ENCODE results near the gene PLIN5.

PLIN5 gene

DNA sequence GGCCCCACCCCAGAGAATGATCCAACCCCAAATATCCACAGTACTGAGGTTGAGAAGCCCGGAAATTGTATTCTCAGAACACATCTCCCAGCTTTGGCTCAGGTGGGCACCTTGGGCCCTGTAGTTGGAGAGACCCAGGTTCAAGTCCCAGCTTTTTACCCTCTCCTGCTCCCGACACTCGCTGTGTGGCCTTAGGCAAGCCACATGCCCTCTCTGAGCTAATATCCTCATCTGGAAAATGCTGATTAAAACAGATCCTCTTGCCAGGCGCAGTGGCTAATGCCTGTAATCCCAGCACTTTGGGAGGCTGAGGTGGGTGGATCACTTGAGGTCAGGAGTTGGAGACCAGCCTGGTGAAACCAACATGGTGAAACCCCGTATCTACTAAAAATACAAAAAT is 19.3 kb downstream of the PLIN5 start:
- ChIA-PET POLR2A (no interaction called here), CTCF (interaction anchor here (1.1 kb wide), 1 partner anchor 10 kb away, joined by 3 read pairs; no protein-coding TSS in a partner anchor)
- TF ChIP-seq SP1 (IDR thresholded peaks at IDR 0.05) (no peak), CTBP1 (IDR thresholded peaks at IDR 0.05; ENCODE audit: borderline replicate concordance) (no peak), ELF4 (IDR thresholded peaks at IDR 0.05) (no peak), FOXM1 (IDR thresholded peaks at IDR 0.05; ENCODE audit: borderline replicate concordance) (no peak), FOXA1 (IDR thresholded peaks at IDR 0.05) (no peak), ARNT (IDR thresholded peaks at IDR 0.05) (no peak), L3MBTL2 (conservative IDR thresholded peaks at IDR 0.05) (no peak), LEF1 (IDR thresholded peaks at IDR 0.05; ENCODE audit: borderline replicate concordance) (no peak)
- TF ChIP-seq, protein P1, sequence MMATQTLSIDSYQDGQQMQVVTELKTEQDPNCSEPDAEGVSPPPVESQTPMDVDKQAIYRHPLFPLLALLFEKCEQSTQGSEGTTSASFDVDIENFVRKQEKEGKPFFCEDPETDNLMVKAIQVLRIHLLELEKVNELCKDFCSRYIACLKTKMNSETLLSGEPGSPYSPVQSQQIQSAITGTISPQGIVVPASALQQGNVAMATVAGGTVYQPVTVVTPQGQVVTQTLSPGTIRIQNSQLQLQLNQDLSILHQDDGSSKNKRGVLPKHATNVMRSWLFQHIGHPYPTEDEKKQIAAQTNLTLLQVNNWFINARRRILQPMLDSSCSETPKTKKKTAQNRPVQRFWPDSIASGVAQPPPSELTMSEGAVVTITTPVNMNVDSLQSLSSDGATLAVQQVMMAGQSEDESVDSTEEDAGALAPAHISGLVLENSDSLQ (IDR thresholded peaks at IDR 0.05), result no peak
- no peak for DNase-seq (ENCODE audit: extremely low spot score)

DNA sequence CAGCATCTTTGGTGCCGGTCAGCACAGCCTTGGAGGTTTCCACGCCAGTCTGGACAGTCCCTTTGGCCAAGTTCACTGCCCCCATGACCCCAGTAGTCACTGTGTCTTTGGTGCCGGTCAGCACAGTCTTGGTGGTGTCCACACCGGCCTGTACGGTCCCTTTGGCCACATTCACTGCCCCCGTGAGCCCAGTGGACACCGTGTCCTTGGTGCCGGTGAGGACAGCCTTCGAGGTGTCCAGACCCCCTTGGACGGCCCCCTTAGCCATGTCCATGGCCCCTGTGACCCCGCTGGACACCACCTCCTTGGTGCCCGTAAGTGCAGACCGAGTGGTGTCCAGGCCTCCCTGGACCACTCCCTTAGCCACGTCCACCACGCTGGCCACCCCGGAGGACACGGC is 21.8 kb downstream of the PLIN5 start:
- ChIA-PET CTCF (no interaction called here), POLR2A (no interaction called here)
- DNase-seq (ENCODE audit: extremely low spot score), result no peak
- TF ChIP-seq LEF1 (IDR thresholded peaks at IDR 0.05; ENCODE audit: borderline replicate concordance) (no peak), NFRKB (IDR thresholded peaks at IDR 0.05) (no peak), BHLHE40 (IDR thresholded peaks at IDR 0.05; ENCODE audit: borderline replicate concordance) (no peak), FOXA1 (IDR thresholded peaks at IDR 0.05) (no peak), FOXM1 (IDR thresholded peaks at IDR 0.05; ENCODE audit: borderline replicate concordance) (no peak), ARNT (IDR thresholded peaks at IDR 0.05) (no peak), SP1 (IDR thresholded peaks at IDR 0.05) (no peak), ELF4 (IDR thresholded peaks at IDR 0.05) (no peak), ZNF384 (IDR thresholded peaks at IDR 0.05) (no peak), SUZ12 (IDR thresholded peaks at IDR 0.05) (no peak), L3MBTL2 (conservative IDR thresholded peaks at IDR 0.05) (no peak), TARDBP (IDR thresholded peaks at IDR 0.05) (no peak), HDGF (IDR thresholded peaks at IDR 0.05; ENCODE audit: borderline replicate concordance) (no peak), FOXK2 (IDR thresholded peaks at IDR 0.05) (no peak)
- TF ChIP-seq, protein P1 (IDR thresholded peaks at IDR 0.05), result no peak

DNA sequence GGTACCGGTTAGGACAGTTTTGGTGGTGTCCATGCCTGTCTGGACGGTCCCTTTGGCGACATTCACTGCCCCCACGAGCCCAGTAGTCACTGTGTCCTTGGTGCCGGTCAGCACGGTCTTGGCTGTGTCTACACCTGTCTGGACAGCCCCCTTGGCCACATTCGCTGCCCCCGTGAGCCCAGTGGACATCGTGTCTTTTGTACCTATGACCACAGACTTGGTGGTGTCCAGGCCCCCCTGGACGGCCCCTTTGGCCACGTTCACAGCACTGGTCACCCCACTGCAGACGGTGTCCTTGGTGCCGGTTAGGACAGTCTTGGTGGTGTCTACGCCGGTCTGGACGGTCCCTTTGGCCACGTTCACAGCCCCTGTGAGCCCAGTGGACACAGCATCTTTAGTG is 23.0 kb downstream of the PLIN5 start:
- POLR2A ChIA-PET, result no interaction called here
- CTCF ChIA-PET, result no interaction called here
- TF ChIP-seq LEF1 (IDR thresholded peaks at IDR 0.05; ENCODE audit: borderline replicate concordance), result no peak
- TF ChIP-seq FOXM1 (IDR thresholded peaks at IDR 0.05; ENCODE audit: borderline replicate concordance), result no peak
- DNase-seq (ENCODE audit: extremely low spot score), result no peak

DNA sequence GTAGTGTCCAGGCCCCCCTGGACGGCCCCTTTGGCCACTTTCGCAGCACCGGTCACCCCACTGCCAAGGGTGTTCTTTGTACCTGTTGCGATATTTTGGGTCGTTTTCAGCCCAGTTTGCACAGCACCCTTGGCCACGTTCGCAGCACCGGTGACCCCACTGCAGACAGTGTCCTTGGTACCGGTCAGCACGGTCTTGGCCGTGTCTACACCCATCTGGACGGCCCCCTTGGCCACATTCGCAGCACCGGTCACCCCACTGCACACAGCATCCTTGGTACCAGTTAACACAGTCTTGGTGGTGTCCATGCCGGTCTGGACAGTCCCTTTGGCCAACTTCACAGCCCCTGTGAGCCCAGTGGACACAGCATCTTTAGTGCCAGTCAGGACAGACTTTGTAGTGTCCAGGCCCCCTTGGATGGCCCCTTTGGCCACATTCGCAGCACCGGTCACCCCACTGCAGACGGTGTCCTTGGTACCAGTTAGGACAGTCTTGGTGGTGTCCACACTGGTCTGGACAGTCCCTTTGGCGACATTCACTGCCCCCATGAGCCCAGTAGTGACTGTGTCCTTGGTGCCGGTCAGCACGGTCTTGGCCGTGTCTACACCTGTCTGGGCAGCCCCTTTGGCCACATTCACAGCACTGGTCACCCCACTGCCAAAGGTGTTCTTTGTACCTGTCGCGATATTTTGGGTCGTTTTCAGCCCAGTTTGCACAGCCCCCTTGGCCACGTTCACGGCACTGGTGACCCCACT is 23.5 kb downstream of the PLIN5 start:
- POLR2A ChIA-PET, result no interaction called here
- DNase-seq (ENCODE audit: extremely low spot score), result no peak
- TF ChIP-seq TARDBP (IDR thresholded peaks at IDR 0.05) (no peak), ARNT (IDR thresholded peaks at IDR 0.05) (no peak), FOXK2 (IDR thresholded peaks at IDR 0.05) (no peak), SUZ12 (IDR thresholded peaks at IDR 0.05) (no peak), ELF4 (IDR thresholded peaks at IDR 0.05) (no peak), SP1 (IDR thresholded peaks at IDR 0.05) (no peak), FOXM1 (IDR thresholded peaks at IDR 0.05; ENCODE audit: borderline replicate concordance) (no peak), FOXA1 (IDR thresholded peaks at IDR 0.05) (no peak), L3MBTL2 (conservative IDR thresholded peaks at IDR 0.05) (no peak), LEF1 (IDR thresholded peaks at IDR 0.05; ENCODE audit: borderline replicate concordance) (no peak), NFRKB (IDR thresholded peaks at IDR 0.05) (no peak)
- CTCF ChIA-PET, result no interaction called here

DNA sequence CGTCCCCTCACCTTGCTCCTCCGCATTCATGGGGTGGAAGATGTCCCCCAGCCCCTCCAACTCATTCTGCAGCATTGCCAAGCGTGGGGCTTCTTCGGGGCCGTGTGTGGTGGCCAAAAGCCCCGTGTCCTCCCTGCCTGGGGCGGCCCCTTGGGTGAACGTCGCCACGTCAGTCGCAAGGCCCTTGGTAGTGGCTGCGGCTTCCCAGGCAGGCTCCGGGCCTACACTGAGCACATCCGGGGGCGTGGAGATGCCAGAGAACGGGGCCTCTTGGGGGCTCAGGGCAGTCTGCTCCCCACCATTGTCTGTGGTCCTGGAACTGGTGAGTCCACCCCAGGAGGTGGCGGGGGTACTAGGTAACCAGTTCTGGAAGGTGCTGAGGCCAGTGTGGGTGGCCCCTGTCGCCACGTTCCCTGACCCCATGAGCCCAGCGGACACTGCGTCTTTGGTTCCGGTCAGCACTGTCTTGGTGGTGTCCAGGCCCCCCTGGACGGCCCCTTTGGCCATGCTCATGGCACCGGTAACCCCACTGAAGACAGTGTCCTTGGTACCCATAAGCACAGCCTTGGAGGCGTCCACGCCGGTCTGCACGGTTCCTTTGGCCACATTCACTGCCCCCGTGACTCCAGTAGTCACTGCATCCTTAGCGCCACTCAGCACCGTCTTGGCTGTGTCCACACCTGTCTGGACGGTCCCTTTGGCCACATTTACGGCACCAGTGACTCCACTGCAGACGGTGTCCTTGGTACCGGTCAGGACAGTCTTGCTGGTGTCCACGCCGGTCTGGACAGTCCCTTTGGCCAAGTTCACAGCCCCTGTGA is 24.4 kb downstream of the PLIN5 start:
- CTCF ChIA-PET, result interaction anchor here (2.3 kb wide), 1 partner anchor 13 kb away, joined by 6 read pairs; no protein-coding TSS in a partner anchor

DNA sequence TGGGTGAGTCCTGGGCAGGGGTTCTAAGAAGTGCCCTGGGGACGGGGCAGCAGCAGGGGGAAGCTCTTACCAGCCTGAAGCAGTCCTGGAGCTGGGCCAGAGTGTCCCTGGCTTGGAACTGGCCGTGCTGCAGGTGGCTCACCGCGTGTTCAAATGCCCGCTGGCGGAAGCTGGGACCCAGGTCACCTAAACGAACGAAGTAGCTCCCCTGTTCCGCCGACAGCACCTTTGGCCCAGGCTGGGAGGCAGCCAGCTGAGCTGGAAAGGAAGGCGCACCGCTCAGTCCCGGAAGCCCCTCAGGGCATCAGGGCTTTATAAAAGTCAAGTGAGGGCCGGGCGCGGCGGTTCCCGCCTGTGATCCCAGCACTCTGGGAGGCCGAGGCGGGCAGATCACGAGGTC is 26.3 kb downstream of the PLIN5 start:
- no peak for DNase-seq (ENCODE audit: extremely low spot score)
- ChIA-PET POLR2A (interaction anchor here (0.8 to 1.0 kb wide), 2 partner anchors 8 to 10 kb away, joined by 3 to 4 read pairs; partner anchors contain the start of gene PLIN4), CTCF (interaction anchor here (2.3 kb wide), 1 partner anchor 15 kb away, joined by 6 read pairs; no protein-coding TSS in a partner anchor)
- TF ChIP-seq SUZ12 (IDR thresholded peaks at IDR 0.05) (no peak), LEF1 (IDR thresholded peaks at IDR 0.05; ENCODE audit: borderline replicate concordance) (no peak), SP1 (IDR thresholded peaks at IDR 0.05) (no peak), BHLHE40 (IDR thresholded peaks at IDR 0.05; ENCODE audit: borderline replicate concordance) (no peak), TARDBP (IDR thresholded peaks at IDR 0.05) (no peak), ZNF384 (IDR thresholded peaks at IDR 0.05) (no peak), FOXM1 (IDR thresholded peaks at IDR 0.05; ENCODE audit: borderline replicate concordance) (no peak), CTBP1 (IDR thresholded peaks at IDR 0.05; ENCODE audit: borderline replicate concordance) (no peak), FOXA1 (IDR thresholded peaks at IDR 0.05) (no peak), NFRKB (IDR thresholded peaks at IDR 0.05) (no peak), L3MBTL2 (conservative IDR thresholded peaks at IDR 0.05) (no peak), FOXK2 (IDR thresholded peaks at IDR 0.05) (no peak), ARNT (IDR thresholded peaks at IDR 0.05) (no peak)
- TF ChIP-seq, protein P1 (IDR thresholded peaks at IDR 0.05), result no peak

More for the DNA sequence above, 24.4 kb downstream of the PLIN5 start:
- no peak for DNase-seq (ENCODE audit: extremely low spot score)
- POLR2A ChIA-PET, result no interaction called here
- TF ChIP-seq TARDBP (IDR thresholded peaks at IDR 0.05) (no peak), CTBP1 (IDR thresholded peaks at IDR 0.05; ENCODE audit: borderline replicate concordance) (no peak), L3MBTL2 (conservative IDR thresholded peaks at IDR 0.05) (no peak), SP1 (IDR thresholded peaks at IDR 0.05) (no peak), LEF1 (IDR thresholded peaks at IDR 0.05; ENCODE audit: borderline replicate concordance) (no peak), FOXK2 (IDR thresholded peaks at IDR 0.05) (no peak), NFRKB (IDR thresholded peaks at IDR 0.05) (no peak), HDGF (IDR thresholded peaks at IDR 0.05; ENCODE audit: borderline replicate concordance) (no peak), BHLHE40 (IDR thresholded peaks at IDR 0.05; ENCODE audit: borderline replicate concordance) (no peak), ARNT (IDR thresholded peaks at IDR 0.05) (no peak), SUZ12 (IDR thresholded peaks at IDR 0.05) (no peak)

Measured in HEK293T (cell line).